Liver (tissue), 3 donors: ENCODE results near the gene ITPK1.

Source experiments
- ATF3 ChIP-seq: IDR thresholded peaks from 2 replicates; pipeline ENCODE4 v1.6.1; 2016; ENCODE audit warnings: antibody characterized with exemption
- CTCF ChIP-seq: fragments of 150-350 bp; IDR thresholded peaks from 2 replicates; pipeline ENCODE4 v1.5.1; 2017; ENCODE audit warnings: improper control_type of control experiment, low read depth, low read length; ENCODE audit not compliant: missing input control
- GABPA ChIP-seq, 2 donors: IDR thresholded peaks in 1 of 2; conservative IDR thresholded peaks in 1 of 2; 2 replicates each; pipeline ENCODE4 v1.6.1; 2016; ENCODE audit warnings: antibody characterized with exemption in 2 of 2, mild to moderate bottlenecking in 1 of 2, moderate library complexity in 1 of 2
- JUND ChIP-seq, 2 donors: IDR thresholded peaks; 2 replicates each; pipeline ENCODE4 v1.6.1; 2016; ENCODE audit warnings: antibody characterized with exemption in 2 of 2
- MAX ChIP-seq: IDR thresholded peaks from 2 replicates; pipeline ENCODE4 v1.6.1; 2016; ENCODE audit warnings: antibody characterized with exemption
- NR2F2 ChIP-seq: IDR thresholded peaks from 2 replicates; pipeline ENCODE4 v1.6.1; 2016; ENCODE audit warnings: antibody characterized with exemption
- RAD21 ChIP-seq, 2 donors: IDR thresholded peaks; 2 replicates each; pipeline ENCODE4 v1.6.1; 2016; ENCODE audit warnings: antibody characterized with exemption in 2 of 2, mild to moderate bottlenecking in 2 of 2
- REST ChIP-seq: IDR thresholded peaks from 2 replicates; pipeline ENCODE4 v1.6.1; 2016; ENCODE audit warnings: antibody characterized with exemption, mild to moderate bottlenecking
- RXRA ChIP-seq, 2 donors: IDR thresholded peaks; 2 replicates each; pipeline ENCODE4 v1.6.1; 2017 to 2018; ENCODE audit warnings: antibody characterized with exemption in 2 of 2, mild to moderate bottlenecking in 1 of 2
- SP1 ChIP-seq: IDR thresholded peaks from 2 replicates; pipeline ENCODE4 v1.6.1; 2018; ENCODE audit warnings: antibody characterized with exemption, mild to moderate bottlenecking
- TAF1 ChIP-seq: conservative IDR thresholded peaks from 2 replicates; pipeline ENCODE4 v1.6.1; 2016; ENCODE audit warnings: antibody characterized with exemption, mild to moderate bottlenecking
- YY1 ChIP-seq: IDR thresholded peaks from 2 replicates; pipeline ENCODE4 v1.6.1; 2016; ENCODE audit warnings: antibody characterized with exemption, mild to moderate bottlenecking
- donor health status: healthy.
- donor health status: healthy.

- no peak for TF ChIP-seq CTCF
- no peak for TF ChIP-seq TAF1
- no peak for TF ChIP-seq ATF3
- no peak for TF ChIP-seq SP1
- no peak for TF ChIP-seq NR2F2
- no peak for TF ChIP-seq RAD21 (IDR thresholded peaks at IDR 0.05)
- TF ChIP-seq RXRA (IDR thresholded peaks at IDR 0.05), result no peak
- TF ChIP-seq JUND (IDR thresholded peaks at IDR 0.05), result no peak
- no peak for TF ChIP-seq MAX
- no peak for TF ChIP-seq GABPA (IDR thresholded peaks at IDR 0.05 in 1 of 2, conservative IDR thresholded peaks at IDR 0.05 in 1 of 2)
- TF ChIP-seq REST, result no peak
- no peak for TF ChIP-seq YY1
Observed at GRCh38 chr14:93002851-93003298, 112.8 kb downstream of the ITPK1 start.
